Sciatic nerve (tissue), 2 donors: Measurements from ENCODE around the gene MPV17L. TPM values are rescaled to one million over a fixed set of nuclear protein-coding genes. Genes with fewer than 3 reads are reported as not detected.
"Not testable (repeated sequence)": the region's sequence is repeated elsewhere in the genome, so short reads cannot be mapped to it uniquely, and the experiment has no call there.

Experiments used
- ATAC-seq: fragments of 200-7000 bp; cut with Tn5 transposase; one replicate; pipeline ENCODE4 v1.9.1; 2020; ENCODE audit warnings: mild to moderate bottlenecking, moderate library complexity
- DNase-seq: peaks from one replicate; pipeline ENCODE4 v3.0.0-alpha.2; 2020; ENCODE audit warnings: low spot score
- intact Hi-C: fragments of 100-400 bp; cut with DNase I; formaldehyde crosslinking; loops from one replicate; pipeline ENCODE4 v1.14.2; 2022
- total RNA-seq: library from RNA; stranded (reverse); fragmentation: NEBNext Ultra II Directional; extraction: Animal tissue kit (Norgen Biotek cat#: 25700); gene quantifications from one replicate; pipeline ENCODE4 v1.2.1, GENCODE V29; 2021
- donor health status: DM: no; HTN: no; CAD: no.
- donor health status: DM: no; HTN: no; CAD: no.

Gene MPV17L
- total RNA-seq, 1 donor from 2014 or later = 7.9 TPM

- ATAC-seq (no peak), DNase-seq (no peak)
- intact Hi-C loops = no loop called here
Measured at GRCh38 chr16:15440852-15441251, 45.3 kb downstream of the MPV17L start.

GRCh38 chr16:15442140-15442539, 46.6 kb downstream of the MPV17L start:
- ATAC-seq, intact Hi-C loops, DNase-seq: not testable (repeated sequence)

- intact Hi-C loops = no loop called here
- ATAC-seq (no peak), DNase-seq (no peak)
Measured at GRCh38 chr16:15443753-15444152, 48.2 kb downstream of the MPV17L start.

- ATAC-seq (no peak), DNase-seq (no peak)
- intact Hi-C loops = no loop called here
Measured at GRCh38 chr16:15444264-15444663, 48.7 kb downstream of the MPV17L start.

- intact Hi-C loops = no loop called here
- no peak for DNase-seq
Measured at GRCh38 chr16:15445450-15445849, 49.9 kb downstream of the MPV17L start.

GRCh38 chr16:15446901-15447300, 51.3 kb downstream of the MPV17L start:
- no peak for DNase-seq
- no peak for ATAC-seq
- intact Hi-C loops = no loop called here

More at GRCh38 chr16:15445450-15445849, 49.9 kb downstream of the MPV17L start:
- no peak for ATAC-seq

GRCh38 chr16:15450624-15451023, 55.1 kb downstream of the MPV17L start:
- intact Hi-C loops = no loop called here
- DNase-seq = no peak
- ATAC-seq = peak; percentile 45

GRCh38 chr16:15451098-15451731, 55.7 kb downstream of the MPV17L start:
- ATAC-seq = no peak
- no peak for DNase-seq
- intact Hi-C loops = no loop called here

GRCh38 chr16:15452246-15452855, 56.8 kb downstream of the MPV17L start:
- DNase-seq = no peak
- intact Hi-C loops = no loop called here
- ATAC-seq = no peak

- ATAC-seq = not testable (repeated sequence)
Measured at GRCh38 chr16:15453296-15453695, 57.7 kb downstream of the MPV17L start.

GRCh38 chr16:15454933-15455332, 59.4 kb downstream of the MPV17L start:
- ATAC-seq, intact Hi-C loops, DNase-seq: not testable (repeated sequence)

More at GRCh38 chr16:15453296-15453695, 57.7 kb downstream of the MPV17L start:
- DNase-seq, intact Hi-C loops: not testable (repeated sequence)

- intact Hi-C loops = no loop called here
- no peak for ATAC-seq
- no peak for DNase-seq
Measured at GRCh38 chr16:15457400-15457799, 61.8 kb downstream of the MPV17L start.

GRCh38 chr16:15457958-15458357, 62.4 kb downstream of the MPV17L start:
- ATAC-seq = no peak
- no peak for DNase-seq
- intact Hi-C loops = no loop called here

GRCh38 chr16:15459791-15460190, 64.2 kb downstream of the MPV17L start:
- ATAC-seq (no peak), DNase-seq (no peak)
- intact Hi-C loops = loop anchor here (10.0 kb wide), 1 partner anchor 175 kb away; no protein-coding TSS in a partner anchor

- DNase-seq = no peak
- intact Hi-C loops = loop anchor here (10.0 kb wide), 1 partner anchor 174 kb away; no protein-coding TSS in a partner anchor
- no peak for ATAC-seq
Measured at GRCh38 chr16:15460601-15461000, 65.0 kb downstream of the MPV17L start.

- DNase-seq (no peak), ATAC-seq (no peak)
- intact Hi-C loops = loop anchor here (10.0 kb wide), 1 partner anchor 173 kb away; no protein-coding TSS in a partner anchor
Measured at GRCh38 chr16:15461376-15461775, 65.8 kb downstream of the MPV17L start.

Other genes with a start within 250 kb of the MPV17L start
- 19.9 TPM for gene NPIPA5, start 17.5 kb upstream of the MPV17L start, total RNA-seq
- 40.0 TPM for gene BMERB1, start 38.8 kb downstream of the MPV17L start, total RNA-seq
- 138 TPM for gene MARF1, start 247.4 kb downstream of the MPV17L start, total RNA-seq